ENCODE data around the gene PTAR1. TPM values are rescaled to one million over a fixed set of nuclear protein-coding genes. Genes with fewer than 3 reads are reported as not detected.

Gene PTAR1
- total and polyA plus RNA-seq, 4 donors, result 8.6 to 177 (median 25.9) TPM

GRCh38 chr9:69672596-69673310 is 87.1 kb downstream of the PTAR1 start:
- H3K4me3 ChIP-seq, result peak overlapping the region; percentile 67
- no peaks in the 10 kb centered on the region for H3K36me3 ChIP-seq (ENCODE audit: control insufficient read depth in 4 of 4, insufficient read depth in 4 of 4, low read length in 4 of 4)
- peak overlapping the region; percentile 39 to 68 for H3K27ac ChIP-seq (ENCODE audit: low read depth in 1 of 2, low read length in 1 of 2)
- H3K4me1 ChIP-seq (ENCODE audit: control insufficient read depth in 5 of 5, insufficient read depth in 5 of 5, low read length in 5 of 5), result peaks cover 0 to 36% (median 19%) of the 10 kb centered on the region in 5 donors
- no peaks in the 10 kb centered on the region for H3K27me3 ChIP-seq (ENCODE audit: control insufficient read depth in 3 of 3, insufficient read depth in 3 of 3, low read length in 2 of 3)
- 1% methylated on average over 52 to 60 of the region's 60 CpGs for WGBS, 2 donors
- H3K9ac ChIP-seq (ENCODE audit: insufficient read depth in 1 of 2, low read length in 2 of 2), result peak overlapping the region in 1 of 2 donors; percentile 84
- TF ChIP-seq CTCF (IDR thresholded peaks at IDR 0.05; ENCODE audit: control extremely low read depth, extremely low read depth), result peak; percentile 66
- ATAC-seq (ENCODE audit: insufficient read depth, low FRiP score), result peak; percentile 81
- H3K9me3 ChIP-seq (ENCODE audit: control insufficient read depth in 4 of 4, insufficient read depth in 3 of 4, low read length in 3 of 4), result no peaks in the 10 kb centered on the region
- DNase-seq, result peak; percentile 93 to 96 (median 95)

- no peaks in the 10 kb centered on the region for H3K36me3 ChIP-seq (ENCODE audit: control insufficient read depth in 4 of 4, insufficient read depth in 4 of 4, low read length in 4 of 4)
- WGBS, 2 donors, result 1% methylated on average over 48 to 92 of the region's 92 CpGs
- peaks cover 0 to 36% (median 19%) of the 10 kb centered on the region in 5 donors for H3K4me1 ChIP-seq (ENCODE audit: control insufficient read depth in 5 of 5, insufficient read depth in 5 of 5, low read length in 5 of 5)
- ATAC-seq (ENCODE audit: insufficient read depth, low FRiP score), result peak; percentile 79
- H3K9me3 ChIP-seq (ENCODE audit: control insufficient read depth in 4 of 4, insufficient read depth in 3 of 4, low read length in 3 of 4), result no peaks in the 10 kb centered on the region
- H3K4me3 ChIP-seq, result peak within 1 kb of the TSS; percentile 67
- no peak for TF ChIP-seq CTCF (IDR thresholded peaks at IDR 0.05; ENCODE audit: control extremely low read depth, extremely low read depth)
- H3K27ac ChIP-seq (ENCODE audit: low read depth in 1 of 2, low read length in 1 of 2), result peak within 1 kb of the TSS; percentile 60 to 68
- H3K27me3 ChIP-seq (ENCODE audit: control insufficient read depth in 3 of 3, insufficient read depth in 3 of 3, low read length in 2 of 3), result no peaks in the 10 kb centered on the region
- DNase-seq, result peak; percentile 86 to 94 (median 87)
- H3K9ac ChIP-seq (ENCODE audit: insufficient read depth in 1 of 2, low read length in 2 of 2), result peak within 1 kb of the TSS in 1 of 2 donors; percentile 84
Measured at GRCh38 chr9:69671879-69672595, 87.8 kb downstream of the PTAR1 start, which contains the start of gene APBA1. TSS of gene APBA1 (minus strand) at chr9:69672371.

GRCh38 chr9:69671311-69671878 is 88.4 kb downstream of the PTAR1 start:
- Histone ChIP-seq H3K9me3 (ENCODE audit: control insufficient read depth in 4 of 4, insufficient read depth in 3 of 4, low read length in 3 of 4) (no peaks in the 10 kb centered on the region), H3K27ac (ENCODE audit: low read depth in 1 of 2, low read length in 1 of 2) (no peak overlapping the region), H3K36me3 (ENCODE audit: control insufficient read depth in 4 of 4, insufficient read depth in 4 of 4, low read length in 4 of 4) (no peaks in the 10 kb centered on the region), H3K27me3 (ENCODE audit: control insufficient read depth in 3 of 3, insufficient read depth in 3 of 3, low read length in 2 of 3) (no peaks in the 10 kb centered on the region), H3K4me1 (ENCODE audit: control insufficient read depth in 5 of 5, insufficient read depth in 5 of 5, low read length in 5 of 5) (peaks cover 0 to 36% (median 19%) of the 10 kb centered on the region in 5 donors), H3K4me3 (peak overlapping the region; percentile 67), H3K9ac (ENCODE audit: insufficient read depth in 1 of 2, low read length in 2 of 2) (no peak overlapping the region)
- ATAC-seq (ENCODE audit: insufficient read depth, low FRiP score), result no peak
- peak in 2 of 3 donors; percentile 44 to 52 for DNase-seq
- 50 to 56% methylated on average over 15 of the region's 15 CpGs for WGBS, 2 donors
- no peak for TF ChIP-seq CTCF (IDR thresholded peaks at IDR 0.05; ENCODE audit: control extremely low read depth, extremely low read depth)
